Lung (tissue), 12 donors: ENCODE measurements around the gene SZT2. TPM values are rescaled to one million over a fixed set of nuclear protein-coding genes. Genes with fewer than 3 reads are reported as not detected.
A peak's percentile ranks its signal among the peaks of the same experiment; 100 is the strongest.

Source experiments
- ATAC-seq: fragments of 200-7000 bp; cut with Tn5 transposase; one replicate; pipeline ENCODE4 v1.9.1; 2020; ENCODE audit warnings: moderate number of reproducible peaks; ENCODE audit not compliant: insufficient read depth, low FRiP score
- DNase-seq, 3 donors: peaks; one replicate each; pipeline ENCODE4 v3.0.0-alpha.2; 2013 to 2017
- H3K27ac ChIP-seq, 2 donors: one replicate each; pipeline ENCODE4 v1.5.1; 2013; ENCODE audit warnings: mild to moderate bottlenecking in 2 of 2, moderate library complexity in 2 of 2, control low read depth in 1 of 2, inconsistent platforms in 1 of 2, low read depth in 1 of 2, low read length in 1 of 2
- H3K27me3 ChIP-seq, 3 donors: one replicate each; pipeline ENCODE4 v1.5.1; 2013; ENCODE audit warnings: low read length in 2 of 3; ENCODE audit not compliant: control insufficient read depth in 3 of 3, insufficient read depth in 3 of 3
- H3K36me3 ChIP-seq, 4 donors: one replicate each; pipeline ENCODE4 v1.5.1; 2013; ENCODE audit warnings: low read length in 4 of 4, mild to moderate bottlenecking in 1 of 4, moderate library complexity in 1 of 4; ENCODE audit not compliant: control insufficient read depth in 4 of 4, insufficient read depth in 4 of 4
- H3K4me1 ChIP-seq, 5 donors: one replicate each; pipeline ENCODE4 v1.5.1; 2013; ENCODE audit warnings: low read length in 5 of 5, mild to moderate bottlenecking in 2 of 5, moderate library complexity in 1 of 5; ENCODE audit not compliant: control insufficient read depth in 5 of 5, insufficient read depth in 5 of 5
- H3K4me3 ChIP-seq: one replicate; pipeline ENCODE4 v1.5.1; 2013; ENCODE audit warnings: mild to moderate bottlenecking, control low read depth, moderate library complexity
- H3K9ac ChIP-seq, 2 donors: one replicate each; pipeline ENCODE4 v1.5.1; 2013; ENCODE audit warnings: low read length in 2 of 2, control low read depth in 1 of 2; ENCODE audit not compliant: insufficient read depth in 1 of 2
- H3K9me3 ChIP-seq, 4 donors: one replicate each; pipeline ENCODE4 v1.5.1; 2013; ENCODE audit warnings: low read length in 3 of 4, mild to moderate bottlenecking in 1 of 4, moderate library complexity in 1 of 4; ENCODE audit not compliant: control insufficient read depth in 4 of 4, insufficient read depth in 3 of 4
- CTCF ChIP-seq: IDR thresholded peaks from 2 replicates; pipeline ENCODE4 v1.5.1; 2012; ENCODE audit warnings: mild to moderate bottlenecking; ENCODE audit errors: control extremely low read depth, extremely low read depth
- WGBS, 2 donors: extraction: QIAGEN DNeasy Blood & Tissue Kit; methylation state at CpG; one replicate each; pipeline ENCODE4 v1.1.7; 2013; 5-methylcytosine and 5-hydroxymethylcytosine counted together
- polyA plus RNA-seq, 2 donors: library from polyadenylated mRNA; stranded (reverse); fragments of 200-250 nt; gene quantifications; one replicate each; pipeline ENCODE4 v1.2.1, GENCODE V29; 2013
- total RNA-seq, 2 donors: library from RNA; depleted of rRNA in 1 of 2; stranded (reverse); fragments of >200 nt in 1 of 2; gene quantifications; one replicate each; pipeline ENCODE4 v1.2.1, GENCODE V29; 2014 to 2021
- donor health status: control.
- donor health status: control.
- donor health status: Bipolar disorder and iron deficiency.
- donor health status: healthy.
- donor health status: DM: yes; HTN: yes; CAD: no.

SZT2 gene
- total and polyA plus RNA-seq, 4 donors, result 15.2 to 71.5 (median 40.2) TPM

DNA sequence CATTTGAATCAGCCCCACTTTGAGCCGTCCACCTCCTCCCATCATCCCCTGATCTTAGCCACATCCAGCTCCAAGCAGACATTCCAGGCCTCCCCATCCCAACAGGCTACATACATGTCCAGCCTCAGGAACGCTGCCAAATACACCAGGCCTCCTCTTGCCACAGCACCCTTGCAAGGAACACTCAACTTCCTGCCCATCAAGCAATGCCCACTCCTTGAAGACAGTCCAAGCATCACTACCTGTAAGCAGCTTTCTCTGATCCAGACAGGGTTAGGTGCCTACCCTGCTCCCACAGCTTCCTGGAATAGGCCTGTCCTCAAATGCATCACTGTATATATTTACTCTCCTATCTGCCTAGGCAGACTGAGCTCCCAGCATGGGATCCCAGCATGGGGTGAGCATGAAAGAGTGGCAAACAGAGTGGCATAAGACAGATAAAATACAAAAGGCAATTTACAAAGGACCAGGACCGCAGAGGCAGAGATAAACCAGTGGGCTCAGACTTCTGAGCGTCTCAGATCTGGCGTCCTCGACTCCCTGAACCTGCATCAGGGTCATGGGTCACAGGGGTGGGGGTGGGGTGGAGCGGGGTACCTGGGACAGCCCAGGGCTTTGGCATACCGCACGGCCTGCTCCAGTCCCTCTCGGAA lies 63.2 kb downstream of the SZT2 start:
- peak overlapping the region; percentile 55 for H3K4me3 ChIP-seq
- H3K9me3 ChIP-seq, result no peaks in the 10 kb centered on the region
- no peaks in the 10 kb centered on the region for H3K27me3 ChIP-seq
- ATAC-seq, result peak; percentile 7
- no peak overlapping the region for H3K9ac ChIP-seq
- no peak for TF ChIP-seq CTCF
- H3K36me3 ChIP-seq, result peaks cover 7 to 42% (median 23%) of the 10 kb centered on the region in 4 donors
- peak in 2 of 3 donors; percentile 44 to 59 for DNase-seq
- 16 to 18% methylated on average over 10 of the region's 10 CpGs for WGBS, 2 donors
- H3K27ac ChIP-seq, result peak overlapping the region; percentile 71 to 93
- peaks cover 0 to 13% (median 3%) of the 10 kb centered on the region in 5 donors for H3K4me1 ChIP-seq

- ATAC-seq, result peak; percentile 68
- Histone ChIP-seq H3K9ac (peak within 1 kb of the TSS in 1 of 2 donors; percentile 50), H3K36me3 (peaks cover 7 to 34% (median 20%) of the 10 kb centered on the region in 4 donors), H3K4me1 (peaks cover 0 to 13% (median 3%) of the 10 kb centered on the region in 5 donors), H3K27ac (peak within 1 kb of the TSS; percentile 71 to 93), H3K9me3 (no peaks in the 10 kb centered on the region), H3K27me3 (no peaks in the 10 kb centered on the region), H3K4me3 (peak within 1 kb of the TSS; percentile 55)
- no peak for TF ChIP-seq CTCF
- DNase-seq, result peak; percentile 90 to 94 (median 93)
- 0 to 1% methylated on average over 74 to 87 of the region's 87 CpGs for WGBS, 2 donors
Measured at GRCh38 chr1:43453442-43454269, 64.0 kb downstream of the SZT2 start, which contains the start of gene HYI. Gene HYI (minus strand): TSS chr1:43453931. CDS start chr1:43453793, 138 bp downstream.

GRCh38 chr1:43454270-43455011 lies 64.7 kb downstream of the SZT2 start:
- H3K27me3 ChIP-seq, result no peaks in the 10 kb centered on the region
- peak overlapping the region; percentile 71 to 86 for H3K27ac ChIP-seq
- ATAC-seq (peak; percentile 88), DNase-seq (peak; percentile 79 to 87 (median 87))
- no peak for TF ChIP-seq CTCF
- peaks cover 7 to 26% (median 16%) of the 10 kb centered on the region in 4 donors for H3K36me3 ChIP-seq
- H3K4me1 ChIP-seq, result peaks cover 0 to 13% (median 3%) of the 10 kb centered on the region in 5 donors
- H3K4me3 ChIP-seq, result peak overlapping the region; percentile 21
- peaks cover 0 to 3% (median 0%) of the 10 kb centered on the region in 4 donors for H3K9me3 ChIP-seq
- 9% methylated on average over 19 of the region's 19 CpGs for WGBS, 2 donors
- peak overlapping the region in 1 of 2 donors; percentile 50 for H3K9ac ChIP-seq
